ENCODE measurements around the gene PPP4R2.

GRCh38 chr3:72993391-72993790 is 3.2 kb upstream of the PPP4R2 start:
- TF ChIP-seq, protein P1, sequence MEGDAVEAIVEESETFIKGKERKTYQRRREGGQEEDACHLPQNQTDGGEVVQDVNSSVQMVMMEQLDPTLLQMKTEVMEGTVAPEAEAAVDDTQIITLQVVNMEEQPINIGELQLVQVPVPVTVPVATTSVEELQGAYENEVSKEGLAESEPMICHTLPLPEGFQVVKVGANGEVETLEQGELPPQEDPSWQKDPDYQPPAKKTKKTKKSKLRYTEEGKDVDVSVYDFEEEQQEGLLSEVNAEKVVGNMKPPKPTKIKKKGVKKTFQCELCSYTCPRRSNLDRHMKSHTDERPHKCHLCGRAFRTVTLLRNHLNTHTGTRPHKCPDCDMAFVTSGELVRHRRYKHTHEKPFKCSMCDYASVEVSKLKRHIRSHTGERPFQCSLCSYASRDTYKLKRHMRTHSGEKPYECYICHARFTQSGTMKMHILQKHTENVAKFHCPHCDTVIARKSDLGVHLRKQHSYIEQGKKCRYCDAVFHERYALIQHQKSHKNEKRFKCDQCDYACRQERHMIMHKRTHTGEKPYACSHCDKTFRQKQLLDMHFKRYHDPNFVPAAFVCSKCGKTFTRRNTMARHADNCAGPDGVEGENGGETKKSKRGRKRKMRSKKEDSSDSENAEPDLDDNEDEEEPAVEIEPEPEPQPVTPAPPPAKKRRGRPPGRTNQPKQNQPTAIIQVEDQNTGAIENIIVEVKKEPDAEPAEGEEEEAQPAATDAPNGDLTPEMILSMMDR (IDR thresholded peaks at IDR 0.05; ENCODE audit: insufficient read depth, low read length) = no peak
- TF ChIP-seq REST (IDR thresholded peaks at IDR 0.05; ENCODE audit: insufficient replicate concordance, low read depth) = no peak
